Measurements from ENCODE around the gene MARCHF2. TPM values are rescaled to one million over a fixed set of nuclear protein-coding genes. Genes with fewer than 3 reads are reported as not detected.

The MARCHF2 gene
- total RNA-seq, 1 experiment from 2014 or later: 10.1 TPM

GRCh38 chr19:8446061-8446709, 33.1 kb downstream of the MARCHF2 start:
- Histone ChIP-seq H2AFZ (ENCODE audit: low read length) (no peak overlapping the region), H3K36me3 (ENCODE audit: insufficient read depth, low read length) (peaks cover 15% of the 10 kb centered on the region), H3K79me2 (ENCODE audit: low read length) (peaks cover 63% of the 10 kb centered on the region), H3K4me3 (ENCODE audit: low read length) (peak overlapping the region; percentile 97), H3K27me3 (ENCODE audit: low read length) (no peaks in the 10 kb centered on the region), H4K20me1 (ENCODE audit: insufficient read depth, low read depth, low read length) (peaks cover 44% of the 10 kb centered on the region), H3K27ac (ENCODE audit: low read length) (peak overlapping the region; percentile 76; the same call in 1 of the 2 replicates), H3K4me1 (ENCODE audit: low read length) (peaks cover 30% of the 10 kb centered on the region), H3K9me3 (ENCODE audit: low read length) (no peaks in the 10 kb centered on the region), H3K9me2 (replicated peaks; ENCODE audit: insufficient read depth, low read length) (no peaks in the 10 kb centered on the region), H3K4me2 (ENCODE audit: low read depth, low read length, poor library complexity, severe bottlenecking) (peak overlapping the region; percentile 79), H3K9ac (ENCODE audit: low read length) (peak overlapping the region; percentile 100)
- DNase-seq: no peak

GRCh38 chr19:8449830-8450229, 36.7 kb downstream of the MARCHF2 start:
- Histone ChIP-seq H3K4me1 (ENCODE audit: low read length) (peaks cover 24% of the 10 kb centered on the region), H2AFZ (ENCODE audit: low read length) (no peak overlapping the region), H3K4me2 (ENCODE audit: low read depth, low read length, poor library complexity, severe bottlenecking) (no peak overlapping the region), H3K27ac (ENCODE audit: low read length) (no peak overlapping the region), H3K27me3 (ENCODE audit: low read length) (no peaks in the 10 kb centered on the region), H3K79me2 (ENCODE audit: low read length) (peaks cover 99% of the 10 kb centered on the region), H3K9ac (ENCODE audit: low read length) (no peak overlapping the region), H3K36me3 (ENCODE audit: insufficient read depth, low read length) (peaks cover 29% of the 10 kb centered on the region), H3K4me3 (ENCODE audit: low read length) (no peak overlapping the region), H3K9me2 (replicated peaks; ENCODE audit: insufficient read depth, low read length) (no peaks in the 10 kb centered on the region), H4K20me1 (ENCODE audit: insufficient read depth, low read depth, low read length) (peaks cover 79% of the 10 kb centered on the region), H3K9me3 (ENCODE audit: low read length) (no peaks in the 10 kb centered on the region)
- no peak for DNase-seq

GRCh38 chr19:8451377-8451776, 38.3 kb downstream of the MARCHF2 start:
- Histone ChIP-seq H3K27me3 (ENCODE audit: low read length) (no peaks in the 10 kb centered on the region), H3K4me1 (ENCODE audit: low read length) (peaks cover 19% of the 10 kb centered on the region), H4K20me1 (ENCODE audit: insufficient read depth, low read depth, low read length) (peaks cover 81% of the 10 kb centered on the region), H3K9me3 (ENCODE audit: low read length) (no peaks in the 10 kb centered on the region), H3K4me2 (ENCODE audit: low read depth, low read length, poor library complexity, severe bottlenecking) (no peak overlapping the region), H3K9ac (ENCODE audit: low read length) (no peak overlapping the region), H3K4me3 (ENCODE audit: low read length) (no peak overlapping the region), H3K27ac (ENCODE audit: low read length) (no peak overlapping the region), H3K36me3 (ENCODE audit: insufficient read depth, low read length) (peaks cover 35% of the 10 kb centered on the region), H3K79me2 (ENCODE audit: low read length) (peaks cover 99% of the 10 kb centered on the region), H2AFZ (ENCODE audit: low read length) (no peak overlapping the region), H3K9me2 (replicated peaks; ENCODE audit: insufficient read depth, low read length) (no peaks in the 10 kb centered on the region)
- DNase-seq: no peak

- Histone ChIP-seq H3K4me2 (ENCODE audit: low read depth, low read length, poor library complexity, severe bottlenecking) (no peak overlapping the region), H3K9ac (ENCODE audit: low read length) (no peak overlapping the region), H3K4me1 (ENCODE audit: low read length) (peaks cover 14% of the 10 kb centered on the region), H3K4me3 (ENCODE audit: low read length) (no peak overlapping the region), H3K79me2 (ENCODE audit: low read length) (peaks cover 99% of the 10 kb centered on the region), H3K36me3 (ENCODE audit: insufficient read depth, low read length) (peaks cover 35% of the 10 kb centered on the region), H2AFZ (ENCODE audit: low read length) (no peak overlapping the region), H3K27ac (ENCODE audit: low read length) (no peak overlapping the region), H4K20me1 (ENCODE audit: insufficient read depth, low read depth, low read length) (peaks cover 81% of the 10 kb centered on the region), H3K9me3 (ENCODE audit: low read length) (no peaks in the 10 kb centered on the region), H3K27me3 (ENCODE audit: low read length) (no peaks in the 10 kb centered on the region), H3K9me2 (replicated peaks; ENCODE audit: insufficient read depth, low read length) (no peaks in the 10 kb centered on the region)
- no peak for DNase-seq
Observed at GRCh38 chr19:8451885-8452284, 38.8 kb downstream of the MARCHF2 start.

GRCh38 chr19:8452446-8453123, 39.5 kb downstream of the MARCHF2 start:
- peaks cover 35% of the 10 kb centered on the region; the same call in 1 of the 2 replicates for H3K36me3 ChIP-seq (ENCODE audit: insufficient read depth, low read length)
- peaks cover 8% of the 10 kb centered on the region for H3K4me1 ChIP-seq (ENCODE audit: low read length)

GRCh38 chr19:8453616-8454015, 40.5 kb downstream of the MARCHF2 start:
- no peak for DNase-seq
- H3K9ac ChIP-seq (ENCODE audit: low read length): no peak overlapping the region
- no peak overlapping the region for H3K4me2 ChIP-seq (ENCODE audit: low read depth, low read length, poor library complexity, severe bottlenecking)
- peaks cover 32% of the 10 kb centered on the region; the same call in 1 of the 2 replicates for H3K36me3 ChIP-seq (ENCODE audit: insufficient read depth, low read length)
- peaks cover 86% of the 10 kb centered on the region for H4K20me1 ChIP-seq (ENCODE audit: insufficient read depth, low read depth, low read length)
- no peak overlapping the region for H3K27ac ChIP-seq (ENCODE audit: low read length)
- H3K4me3 ChIP-seq (ENCODE audit: low read length): no peak overlapping the region
- H3K79me2 ChIP-seq (ENCODE audit: low read length): peaks cover 99% of the 10 kb centered on the region
- H3K9me3 ChIP-seq (ENCODE audit: low read length): no peaks in the 10 kb centered on the region
- no peaks in the 10 kb centered on the region for H3K27me3 ChIP-seq (ENCODE audit: low read length)
- H3K4me1 ChIP-seq (ENCODE audit: low read length): peaks cover 15% of the 10 kb centered on the region
- H2AFZ ChIP-seq (ENCODE audit: low read length): no peak overlapping the region
- no peaks in the 10 kb centered on the region for H3K9me2 ChIP-seq (replicated peaks; ENCODE audit: insufficient read depth, low read length)

More at GRCh38 chr19:8452446-8453123, 39.5 kb downstream of the MARCHF2 start:
- Histone ChIP-seq H2AFZ (ENCODE audit: low read length) (no peak overlapping the region), H4K20me1 (ENCODE audit: insufficient read depth, low read depth, low read length) (peaks cover 81% of the 10 kb centered on the region), H3K4me2 (ENCODE audit: low read depth, low read length, poor library complexity, severe bottlenecking) (no peak overlapping the region), H3K27ac (ENCODE audit: low read length) (no peak overlapping the region), H3K27me3 (ENCODE audit: low read length) (no peaks in the 10 kb centered on the region), H3K9ac (ENCODE audit: low read length) (no peak overlapping the region), H3K9me3 (ENCODE audit: low read length) (no peaks in the 10 kb centered on the region), H3K79me2 (ENCODE audit: low read length) (peaks cover 99% of the 10 kb centered on the region), H3K9me2 (replicated peaks; ENCODE audit: insufficient read depth, low read length) (no peaks in the 10 kb centered on the region), H3K4me3 (ENCODE audit: low read length) (no peak overlapping the region)
- no peak for DNase-seq

- no peaks in the 10 kb centered on the region for H3K9me2 ChIP-seq (replicated peaks; ENCODE audit: insufficient read depth, low read length)
- H3K36me3 ChIP-seq (ENCODE audit: insufficient read depth, low read length): peaks cover 32% of the 10 kb centered on the region; the same call in 1 of the 2 replicates
- H3K4me2 ChIP-seq (ENCODE audit: low read depth, low read length, poor library complexity, severe bottlenecking): no peak overlapping the region
- no peak overlapping the region for H3K4me3 ChIP-seq (ENCODE audit: low read length)
- no peaks in the 10 kb centered on the region for H3K27me3 ChIP-seq (ENCODE audit: low read length)
- DNase-seq: no peak
- H3K9ac ChIP-seq (ENCODE audit: low read length): no peak overlapping the region
- H3K79me2 ChIP-seq (ENCODE audit: low read length): peaks cover 99% of the 10 kb centered on the region
- H2AFZ ChIP-seq (ENCODE audit: low read length): no peak overlapping the region
- H3K4me1 ChIP-seq (ENCODE audit: low read length): peaks cover 16% of the 10 kb centered on the region
- H3K9me3 ChIP-seq (ENCODE audit: low read length): no peaks in the 10 kb centered on the region
- H4K20me1 ChIP-seq (ENCODE audit: insufficient read depth, low read depth, low read length): peaks cover 87% of the 10 kb centered on the region
- no peak overlapping the region for H3K27ac ChIP-seq (ENCODE audit: low read length)
Observed at GRCh38 chr19:8454218-8454617, 41.1 kb downstream of the MARCHF2 start.

GRCh38 chr19:8455018-8455417, 41.9 kb downstream of the MARCHF2 start:
- no peak overlapping the region for H3K4me3 ChIP-seq (ENCODE audit: low read length)
- H3K79me2 ChIP-seq (ENCODE audit: low read length): peaks cover 99% of the 10 kb centered on the region
- no peaks in the 10 kb centered on the region for H3K9me2 ChIP-seq (replicated peaks; ENCODE audit: insufficient read depth, low read length)
- no peaks in the 10 kb centered on the region for H3K27me3 ChIP-seq (ENCODE audit: low read length)
- H4K20me1 ChIP-seq (ENCODE audit: insufficient read depth, low read depth, low read length): peaks cover 90% of the 10 kb centered on the region
- no peak overlapping the region for H3K4me2 ChIP-seq (ENCODE audit: low read depth, low read length, poor library complexity, severe bottlenecking)
- peaks cover 40% of the 10 kb centered on the region; the same call in 1 of the 2 replicates for H3K36me3 ChIP-seq (ENCODE audit: insufficient read depth, low read length)
- no peak for DNase-seq
- no peaks in the 10 kb centered on the region for H3K9me3 ChIP-seq (ENCODE audit: low read length)
- no peak overlapping the region for H3K9ac ChIP-seq (ENCODE audit: low read length)
- peaks cover 24% of the 10 kb centered on the region for H3K4me1 ChIP-seq (ENCODE audit: low read length)
- no peak overlapping the region for H2AFZ ChIP-seq (ENCODE audit: low read length)
- H3K27ac ChIP-seq (ENCODE audit: low read length): no peak overlapping the region
